Astrocyte of the hippocampus (primary cell): ENCODE results near the gene PRXL2B.

Experiments
- DNase-seq: peaks from one replicate; pipeline ENCODE4 v3.0.0; 2011; ENCODE audit warnings: low read depth, low spot score

PRXL2B gene

GRCh38 chr1:2635361-2636010 lies 48.9 kb downstream of the PRXL2B start:
- DNase-seq: no peak

GRCh38 chr1:2636733-2637132 lies 50.2 kb downstream of the PRXL2B start:
- no peak for DNase-seq

GRCh38 chr1:2637442-2638145 lies 51.0 kb downstream of the PRXL2B start:
- DNase-seq: no peak

GRCh38 chr1:2638466-2639115 lies 52.0 kb downstream of the PRXL2B start:
- no peak for DNase-seq

- DNase-seq: no peak
Measured at GRCh38 chr1:2639203-2639602, 52.6 kb downstream of the PRXL2B start.

GRCh38 chr1:2639607-2640521 lies 53.3 kb downstream of the PRXL2B start:
- no peak for DNase-seq

GRCh38 chr1:2640626-2641025 lies 54.0 kb downstream of the PRXL2B start:
- no peak for DNase-seq
